Adipocyte (in vitro differentiated cells): Measurements from ENCODE around the gene LPCAT4.
"Not testable (repeated sequence)": the region's sequence is repeated elsewhere in the genome, so short reads cannot be mapped to it uniquely, and the experiment has no call there.

ENCODE experiments used
- DNase-seq: peaks from one replicate; pipeline ENCODE4 v3.0.0-alpha.2; 2015; ENCODE audit warnings: low read depth
- H3K27me3 ChIP-seq: replicated peaks from 2 replicates; pipeline ENCODE4 v1.7.0; 2013; ENCODE audit warnings: mild to moderate bottlenecking, low read length, moderate library complexity; ENCODE audit not compliant: control insufficient read depth, insufficient read depth
- H3K36me3 ChIP-seq: 2 replicates; pipeline ENCODE4 v1.7.0; 2013; ENCODE audit warnings: low read length, mild to moderate bottlenecking, moderate library complexity; ENCODE audit not compliant: control insufficient read depth, insufficient read depth, severe bottlenecking
- H3K4me1 ChIP-seq: 2 replicates; pipeline ENCODE4 v1.7.0; 2013; ENCODE audit warnings: mild to moderate bottlenecking, low read length, moderate library complexity; ENCODE audit not compliant: control insufficient read depth, insufficient read depth
- H3K4me3 ChIP-seq: 2 replicates; pipeline ENCODE4 v1.7.0; 2013; ENCODE audit warnings: mild to moderate bottlenecking, low read length, moderate library complexity
- H3K9ac ChIP-seq: 2 replicates; pipeline ENCODE4 v1.7.0; 2013; ENCODE audit warnings: mild to moderate bottlenecking, low read length, moderate library complexity
- H3K9me3 ChIP-seq: 2 replicates; pipeline ENCODE4 v1.7.0; 2013; ENCODE audit warnings: mild to moderate bottlenecking, low read length, moderate library complexity; ENCODE audit not compliant: control insufficient read depth

LPCAT4 gene, protein sequence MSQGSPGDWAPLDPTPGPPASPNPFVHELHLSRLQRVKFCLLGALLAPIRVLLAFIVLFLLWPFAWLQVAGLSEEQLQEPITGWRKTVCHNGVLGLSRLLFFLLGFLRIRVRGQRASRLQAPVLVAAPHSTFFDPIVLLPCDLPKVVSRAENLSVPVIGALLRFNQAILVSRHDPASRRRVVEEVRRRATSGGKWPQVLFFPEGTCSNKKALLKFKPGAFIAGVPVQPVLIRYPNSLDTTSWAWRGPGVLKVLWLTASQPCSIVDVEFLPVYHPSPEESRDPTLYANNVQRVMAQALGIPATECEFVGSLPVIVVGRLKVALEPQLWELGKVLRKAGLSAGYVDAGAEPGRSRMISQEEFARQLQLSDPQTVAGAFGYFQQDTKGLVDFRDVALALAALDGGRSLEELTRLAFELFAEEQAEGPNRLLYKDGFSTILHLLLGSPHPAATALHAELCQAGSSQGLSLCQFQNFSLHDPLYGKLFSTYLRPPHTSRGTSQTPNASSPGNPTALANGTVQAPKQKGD

DNA sequence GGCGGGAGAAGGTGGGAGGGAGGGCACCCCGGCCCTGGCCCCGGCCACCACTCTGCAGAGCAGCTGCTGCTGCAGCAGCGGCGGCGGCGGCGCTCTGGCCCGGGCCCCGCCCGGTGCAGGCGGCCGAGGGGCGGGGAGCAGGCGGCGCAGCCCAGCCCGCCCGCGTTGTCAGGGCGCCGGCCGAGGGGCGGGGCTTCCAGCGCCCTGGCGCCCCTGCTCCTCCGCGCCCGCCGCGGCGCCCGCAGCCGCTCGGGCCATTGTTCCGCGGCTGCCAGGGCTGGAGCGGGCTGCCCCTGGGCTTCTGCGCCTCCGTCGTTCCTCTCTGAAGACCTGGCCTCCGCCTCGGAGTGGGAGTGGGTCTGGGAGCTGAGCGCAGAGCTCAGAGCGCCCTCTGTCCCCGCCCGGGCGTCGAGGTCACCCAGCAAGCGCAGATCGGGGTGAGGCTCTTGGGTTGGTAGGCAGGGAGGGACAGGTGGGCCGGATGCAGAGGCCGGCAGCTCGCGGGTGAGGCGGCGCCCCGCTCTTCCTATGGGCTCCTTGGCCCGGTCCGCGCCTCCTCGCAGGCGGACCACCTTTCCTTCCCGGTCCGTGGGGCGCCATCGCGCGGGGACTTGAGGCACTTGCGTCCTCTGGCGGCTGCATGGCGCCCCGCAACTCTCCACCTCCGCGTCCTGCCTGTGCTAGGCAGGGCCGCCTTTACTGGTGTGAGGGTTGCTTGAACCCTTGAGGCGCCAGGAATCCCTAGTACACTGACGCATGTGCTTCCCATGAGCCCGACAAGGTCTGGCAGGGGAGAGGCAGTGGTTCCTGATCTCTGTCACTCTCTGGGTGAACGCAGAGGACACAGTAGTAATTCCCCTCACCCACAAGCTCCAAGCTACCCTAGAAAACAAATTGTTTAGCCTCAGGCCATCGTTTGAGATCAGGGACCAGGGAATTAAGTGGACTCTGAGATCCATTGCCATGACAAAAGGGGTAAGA, at the start of gene LPCAT4:
Gene LPCAT4 (minus strand): TSS at position 96 of the 981 bp plus-strand sequence. CDS start 96 bp downstream, outside the sequence.
- no peaks in the 10 kb centered on the region for H3K9me3 ChIP-seq
- DNase-seq, result peak; percentile 97
- peak within 1 kb of the TSS; percentile 92 for H3K4me3 ChIP-seq
- H3K4me1 ChIP-seq, result peaks cover 14% of the 10 kb centered on the region
- no peaks in the 10 kb centered on the region for H3K27me3 ChIP-seq
- H3K36me3 ChIP-seq, result no peaks in the 10 kb centered on the region
- peak within 1 kb of the TSS; percentile 94 for H3K9ac ChIP-seq

DNA sequence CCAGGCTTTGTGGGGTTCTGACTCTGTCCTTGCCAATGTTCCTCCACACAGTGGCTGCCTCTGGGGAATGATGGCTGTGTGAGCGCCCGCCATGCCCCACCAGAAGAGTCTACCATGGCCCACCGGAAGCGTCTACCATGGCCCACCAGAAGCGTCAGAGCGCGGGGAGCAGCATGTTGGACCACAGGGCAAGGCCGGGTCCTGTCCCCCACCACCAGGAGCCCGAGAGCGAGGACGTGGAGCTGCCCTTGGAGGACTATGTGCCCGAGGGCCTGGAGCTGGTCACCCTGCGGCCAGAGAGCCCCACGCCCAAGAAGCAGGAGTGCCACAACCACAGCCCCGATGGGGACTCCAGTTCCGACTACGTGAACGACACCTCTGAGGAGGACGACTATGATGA, 42.5 kb upstream of the LPCAT4 start:
- not testable (repeated sequence) for H3K9me3 ChIP-seq, DNase-seq, H3K36me3 ChIP-seq, H3K4me3 ChIP-seq, H3K27me3 ChIP-seq, H3K9ac ChIP-seq, H3K4me1 ChIP-seq

DNA sequence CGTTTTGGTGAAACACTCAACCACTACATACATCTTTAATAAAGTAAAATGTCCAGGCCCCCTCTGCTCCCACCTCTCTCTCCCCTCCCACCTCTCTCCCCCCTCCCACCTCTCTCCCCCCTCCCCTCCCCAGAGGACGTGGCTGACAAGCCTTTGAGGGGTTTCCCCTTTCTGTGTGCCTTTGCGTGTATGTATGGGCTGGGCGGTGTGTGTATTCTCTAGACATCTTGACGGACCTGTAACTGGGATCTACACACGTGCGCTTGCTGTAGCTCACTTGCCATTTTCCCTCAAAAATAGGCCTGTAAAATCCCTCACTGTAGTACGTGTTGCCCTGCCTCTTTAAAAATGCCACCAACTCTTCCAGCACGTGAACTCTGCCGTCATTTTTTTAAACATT, 42.0 kb upstream of the LPCAT4 start:
- DNase-seq, H3K4me3 ChIP-seq, H3K36me3 ChIP-seq, H3K9ac ChIP-seq, H3K9me3 ChIP-seq, H3K4me1 ChIP-seq, H3K27me3 ChIP-seq: not testable (repeated sequence)

DNA sequence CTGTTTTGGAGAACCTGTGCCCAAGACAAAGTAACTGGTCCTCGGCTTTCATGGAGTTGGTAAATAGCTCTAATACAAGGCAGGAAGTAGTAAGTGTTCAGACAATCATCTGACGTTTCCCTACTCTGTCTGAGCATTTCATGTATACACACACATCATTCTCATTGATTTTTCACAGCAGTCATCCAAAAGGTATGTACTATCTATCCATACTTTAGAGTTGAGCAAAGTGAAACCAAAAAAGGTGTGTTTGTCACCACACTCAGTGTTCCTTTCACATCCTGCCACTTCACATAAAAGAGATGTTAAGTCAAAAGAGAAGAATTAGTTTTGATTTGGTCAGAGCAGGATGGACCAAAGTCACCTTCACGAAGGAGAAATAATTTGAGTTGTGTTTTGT, 36.9 kb upstream of the LPCAT4 start:
- DNase-seq, H3K36me3 ChIP-seq, H3K4me1 ChIP-seq, H3K9ac ChIP-seq, H3K9me3 ChIP-seq, H3K27me3 ChIP-seq, H3K4me3 ChIP-seq: not testable (repeated sequence)

DNA sequence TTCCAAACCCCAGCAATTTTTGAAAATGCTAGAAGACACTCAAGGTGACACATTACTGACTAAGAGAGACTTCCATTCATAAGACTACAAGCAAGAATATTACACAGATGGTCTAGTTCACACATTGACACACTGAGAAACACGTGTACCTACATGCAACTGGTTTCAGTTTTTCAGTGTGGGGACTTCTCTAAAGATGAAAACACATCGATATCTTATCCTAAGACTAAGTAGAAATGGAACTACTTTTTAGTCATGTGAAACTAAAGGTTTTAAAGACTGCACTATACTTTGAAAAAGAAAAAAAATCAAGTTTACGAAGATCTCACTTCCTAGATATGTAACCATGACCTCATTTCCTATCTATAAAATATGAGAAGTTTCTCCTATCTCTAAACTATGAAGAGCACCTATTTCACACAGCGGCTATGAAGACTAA, 36.2 kb upstream of the LPCAT4 start:
- H3K4me1 ChIP-seq, DNase-seq, H3K36me3 ChIP-seq, H3K9ac ChIP-seq, H3K9me3 ChIP-seq, H3K27me3 ChIP-seq, H3K4me3 ChIP-seq: not testable (repeated sequence)

DNA sequence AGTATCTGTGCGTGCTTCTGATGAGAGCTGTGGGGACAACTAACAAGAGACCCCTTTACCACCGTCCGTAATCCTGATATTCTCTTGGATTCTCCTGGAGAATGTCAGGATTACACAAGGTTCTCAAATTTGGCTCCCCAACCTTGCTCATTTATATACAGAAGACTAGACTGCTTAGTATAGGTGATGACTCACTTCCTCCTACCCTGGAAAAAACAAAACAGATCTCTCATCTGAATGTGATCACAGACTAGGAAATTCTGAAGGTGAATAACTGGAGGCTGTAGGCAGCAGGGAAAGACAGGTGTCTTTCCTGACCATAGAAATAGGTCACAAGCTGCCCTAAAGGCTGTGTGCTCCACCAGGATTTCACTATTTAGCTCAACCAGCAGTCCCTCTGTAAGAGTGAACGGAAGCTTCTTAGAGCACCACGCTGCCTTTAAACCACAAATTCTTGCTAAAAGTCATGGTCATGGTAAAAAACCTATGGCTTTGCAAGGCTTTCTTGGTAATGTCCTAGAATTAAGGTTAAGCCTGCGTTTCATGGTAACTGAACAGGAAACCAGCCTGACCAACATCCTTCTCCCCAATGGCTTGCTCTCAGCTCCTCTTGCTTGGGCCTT, 30.8 kb upstream of the LPCAT4 start:
- H3K27me3 ChIP-seq, H3K4me3 ChIP-seq, H3K9me3 ChIP-seq, H3K4me1 ChIP-seq, H3K36me3 ChIP-seq, DNase-seq, H3K9ac ChIP-seq: not testable (repeated sequence)

DNA sequence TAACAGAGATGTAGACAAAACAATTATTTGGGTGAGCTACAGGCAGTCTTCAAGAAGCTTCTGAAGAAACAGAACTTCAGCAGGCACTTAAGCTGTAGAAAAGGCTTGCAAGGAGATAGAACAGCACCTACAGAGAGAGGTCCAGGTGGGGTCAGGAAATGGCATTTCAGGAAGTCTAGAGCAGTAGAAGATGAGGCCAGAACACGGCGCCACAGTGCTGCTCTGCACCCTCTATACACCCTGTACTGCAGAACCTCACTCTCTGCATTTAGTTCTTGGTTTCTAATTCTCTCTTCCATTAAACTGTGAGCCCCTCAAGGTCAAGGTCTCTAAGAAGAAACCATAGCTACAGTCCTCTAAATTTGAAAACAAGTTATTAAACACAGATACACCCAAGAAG, 26.0 kb upstream of the LPCAT4 start:
- not testable (repeated sequence) for H3K4me3 ChIP-seq, H3K27me3 ChIP-seq, H3K9me3 ChIP-seq, H3K4me1 ChIP-seq, H3K9ac ChIP-seq, H3K36me3 ChIP-seq, DNase-seq

DNA sequence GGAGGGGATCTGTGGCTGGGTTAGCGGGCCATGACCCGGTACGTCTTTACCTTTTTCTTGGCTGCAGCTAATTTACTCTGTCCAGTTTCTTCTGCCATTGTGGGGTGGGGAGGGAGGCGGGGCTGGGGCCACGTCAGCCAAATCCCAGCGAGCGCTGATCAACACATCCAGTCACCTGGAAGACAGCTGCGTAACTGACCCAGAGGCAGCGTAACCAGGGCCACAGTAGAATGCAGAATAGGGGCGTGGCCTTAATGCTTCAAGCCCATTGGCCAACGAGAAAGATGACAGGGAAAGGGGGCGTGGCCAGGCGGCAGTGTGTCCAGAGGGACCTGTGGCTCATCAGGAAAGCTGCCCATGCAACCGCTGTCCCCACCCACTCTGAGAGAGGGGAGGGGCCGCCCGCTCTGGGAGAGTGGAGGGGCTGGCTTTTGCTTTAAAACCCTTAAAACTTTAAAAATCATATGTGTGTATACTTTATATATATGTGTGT, 22.6 kb upstream of the LPCAT4 start:
- H3K36me3 ChIP-seq, H3K9ac ChIP-seq, DNase-seq, H3K27me3 ChIP-seq, H3K4me1 ChIP-seq, H3K9me3 ChIP-seq, H3K4me3 ChIP-seq: not testable (repeated sequence)

DNA sequence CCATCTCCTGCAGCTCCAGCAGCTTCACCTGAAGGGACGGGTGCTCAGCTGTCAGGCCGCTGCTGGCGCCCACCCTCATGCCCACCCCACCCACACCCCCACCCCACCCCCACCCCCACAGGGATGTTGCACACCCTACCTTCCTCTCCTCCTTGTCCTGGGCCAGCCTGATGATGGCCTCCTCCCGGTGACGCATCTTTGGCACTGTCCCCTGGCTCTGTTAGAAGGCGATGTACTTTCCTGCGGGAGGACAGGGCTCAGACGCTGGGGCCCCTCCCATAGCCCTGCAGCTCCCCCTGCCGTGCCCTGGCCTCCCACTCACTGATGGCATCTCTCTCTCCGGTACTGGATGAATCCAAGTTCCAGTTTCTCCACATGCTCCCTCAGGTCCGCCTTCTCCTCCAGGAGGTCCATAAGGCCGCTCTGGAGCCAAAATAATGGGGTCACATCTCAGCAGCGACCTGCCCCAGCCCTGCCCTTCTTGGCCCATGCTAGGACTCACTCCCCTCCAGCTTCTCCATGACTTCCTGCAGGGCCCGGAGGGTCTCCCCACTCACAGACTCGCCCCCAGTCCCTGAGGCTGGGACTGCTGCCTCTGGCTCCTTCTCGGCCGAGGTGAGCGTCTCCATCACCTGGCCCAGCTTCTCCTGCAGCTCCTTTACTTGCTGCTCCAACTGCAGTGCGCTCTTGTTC, 15.0 kb upstream of the LPCAT4 start:
- not testable (repeated sequence) for H3K4me1 ChIP-seq, H3K36me3 ChIP-seq, H3K9me3 ChIP-seq, H3K9ac ChIP-seq, H3K27me3 ChIP-seq, DNase-seq, H3K4me3 ChIP-seq

DNA sequence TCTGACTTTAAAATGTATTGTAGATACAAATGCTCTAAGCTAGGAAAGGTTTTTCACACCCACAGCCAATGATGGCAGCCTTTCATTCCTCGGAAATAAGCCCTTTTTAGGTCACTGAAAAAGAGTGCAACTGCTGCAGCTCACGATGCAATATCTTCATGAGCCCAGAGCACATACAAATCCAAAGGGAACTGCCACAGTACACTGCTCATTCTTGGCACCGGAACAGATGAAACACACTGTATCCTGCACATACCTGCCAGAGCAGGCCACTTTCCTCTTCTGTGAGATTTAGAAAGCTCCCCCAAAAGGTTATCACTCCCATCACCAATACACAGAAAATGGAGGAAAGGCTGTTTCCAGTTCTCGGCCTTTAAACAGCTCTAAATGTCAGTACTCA, 13.5 kb upstream of the LPCAT4 start:
- not testable (repeated sequence) for H3K36me3 ChIP-seq, H3K9ac ChIP-seq, H3K9me3 ChIP-seq, DNase-seq, H3K4me3 ChIP-seq, H3K4me1 ChIP-seq, H3K27me3 ChIP-seq
